HG03280 (cell line): ENCODE data around the gene GPX1.

ENCODE experiments used
- ATAC-seq: cut with Tn5 transposase; IDR thresholded peaks from one replicate; pipeline ENCODE4 v1.9.1; 2021; ENCODE audit warnings: mild to moderate bottlenecking, moderate library complexity; ENCODE audit not compliant: unreplicated experiment

The GPX1 gene

DNA sequence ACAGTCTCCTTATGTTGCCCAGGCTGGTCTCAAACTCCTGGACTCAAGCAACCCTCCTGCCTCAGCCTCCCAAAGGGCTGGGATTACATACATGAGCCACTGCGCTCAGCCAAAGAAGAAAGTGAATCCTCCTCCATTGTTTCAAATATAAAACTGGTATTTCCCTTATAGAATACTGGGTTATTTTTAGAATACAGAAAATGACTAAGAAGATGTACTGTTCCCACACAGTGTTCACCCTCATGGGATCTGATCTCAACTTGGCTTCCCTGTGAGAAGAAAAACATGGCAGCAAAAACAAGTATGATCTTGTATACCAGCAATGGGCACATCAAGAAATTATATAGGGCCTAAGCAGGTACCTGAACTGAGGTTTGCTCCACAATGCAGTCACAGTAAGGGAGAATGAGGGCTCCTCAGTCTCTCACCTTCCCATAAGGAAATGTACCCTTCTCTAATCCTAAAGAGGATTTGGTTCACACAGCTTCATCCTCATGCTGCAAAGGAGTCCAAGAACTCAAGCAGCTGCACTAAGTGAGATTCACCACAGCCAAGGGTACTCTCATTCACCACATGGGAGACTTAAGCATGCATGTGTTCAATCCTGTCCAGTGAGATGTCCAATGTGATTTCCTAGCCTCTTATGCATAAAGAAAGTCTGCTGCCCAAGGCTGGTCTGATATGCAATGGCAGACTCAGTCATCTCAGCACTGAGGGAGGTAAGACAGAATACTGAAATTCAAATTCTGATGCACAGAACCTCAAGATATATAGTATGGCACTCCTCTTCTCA is 44.1 kb downstream of the GPX1 start:
- no peak for ATAC-seq

DNA sequence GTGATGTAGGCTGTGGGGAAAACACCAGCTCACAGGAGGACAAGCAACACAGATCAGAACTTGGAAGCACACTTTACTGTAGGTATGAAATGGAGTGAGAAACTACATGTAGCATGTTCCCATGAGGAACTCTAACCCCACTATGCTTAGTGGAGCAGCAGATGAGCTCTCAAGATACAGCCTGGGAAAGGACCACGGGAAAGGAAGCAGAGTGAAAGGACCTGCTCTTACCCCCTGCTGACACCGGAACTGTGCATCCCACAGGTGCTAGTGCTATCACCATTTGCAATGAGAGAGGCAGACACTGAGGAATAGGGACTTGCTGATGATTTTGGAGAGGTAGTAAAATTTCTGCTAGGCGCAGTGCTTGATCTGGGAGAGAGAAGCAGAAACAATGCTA is 46.9 kb downstream of the GPX1 start:
- no peak for ATAC-seq

DNA sequence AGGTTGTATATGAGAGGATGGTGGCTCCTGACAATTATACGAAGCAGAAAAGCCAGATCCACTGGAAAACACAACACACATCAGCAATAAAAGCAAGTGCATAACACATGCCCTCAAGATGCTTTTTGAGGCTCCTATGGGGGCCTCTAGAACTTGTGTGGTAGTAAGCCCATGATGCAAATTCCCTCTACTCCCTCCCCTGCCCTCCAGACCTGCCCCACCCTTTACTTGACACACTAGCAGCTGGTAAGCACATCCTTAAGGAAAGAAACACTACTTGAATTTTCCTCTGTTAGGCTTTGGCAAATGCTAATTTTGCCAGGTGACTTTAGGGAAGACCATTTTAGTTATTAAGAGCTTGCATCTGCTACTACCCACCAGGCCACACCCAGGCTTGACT is 47.5 kb downstream of the GPX1 start:
- no peak for ATAC-seq
